HG02588 (cell line): ENCODE data around the gene TRAF2.

Experiments used
- ATAC-seq: cut with Tn5 transposase; IDR thresholded peaks from one replicate; pipeline ENCODE4 v1.9.1; 2021; ENCODE audit warnings: mild to moderate bottlenecking, moderate library complexity; ENCODE audit not compliant: unreplicated experiment

The TRAF2 gene

DNA sequence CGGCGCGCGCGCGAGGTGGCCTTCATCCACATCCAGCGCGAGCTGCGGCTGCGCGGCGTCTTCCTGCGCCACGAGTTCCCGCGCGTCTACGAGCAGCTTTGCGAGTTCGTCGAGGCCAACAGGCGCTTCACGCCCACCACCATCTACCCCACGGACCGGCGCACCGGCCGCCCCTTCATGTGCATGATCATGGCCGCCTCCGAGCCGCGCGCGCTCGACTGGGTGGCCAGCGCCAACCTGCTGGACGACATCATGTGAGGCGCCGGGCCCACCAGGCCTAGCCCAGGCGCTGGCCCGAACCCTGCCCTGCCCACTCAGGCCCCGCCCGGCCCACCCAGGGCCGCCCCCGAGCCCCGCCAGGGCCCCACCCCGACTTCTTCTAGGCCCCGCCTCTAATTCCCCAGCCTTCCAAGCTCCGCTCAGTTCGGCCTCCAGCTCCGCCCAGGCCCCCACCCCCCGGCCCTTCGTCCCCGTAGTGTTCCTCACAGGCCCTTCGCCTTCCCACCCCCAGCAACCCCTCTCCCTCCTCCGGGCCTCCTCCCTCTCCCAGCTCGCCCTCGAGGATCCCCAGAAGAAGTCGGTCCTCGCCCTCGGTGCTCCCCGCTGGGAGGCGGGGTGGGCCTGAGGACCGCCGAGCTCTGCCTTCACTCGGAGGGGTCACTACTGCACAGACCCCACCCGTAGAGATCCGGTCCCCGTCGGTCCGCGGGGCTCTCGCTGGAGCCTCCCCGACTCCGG lies 39.1 kb upstream of the TRAF2 start:
- ATAC-seq = no peak

DNA sequence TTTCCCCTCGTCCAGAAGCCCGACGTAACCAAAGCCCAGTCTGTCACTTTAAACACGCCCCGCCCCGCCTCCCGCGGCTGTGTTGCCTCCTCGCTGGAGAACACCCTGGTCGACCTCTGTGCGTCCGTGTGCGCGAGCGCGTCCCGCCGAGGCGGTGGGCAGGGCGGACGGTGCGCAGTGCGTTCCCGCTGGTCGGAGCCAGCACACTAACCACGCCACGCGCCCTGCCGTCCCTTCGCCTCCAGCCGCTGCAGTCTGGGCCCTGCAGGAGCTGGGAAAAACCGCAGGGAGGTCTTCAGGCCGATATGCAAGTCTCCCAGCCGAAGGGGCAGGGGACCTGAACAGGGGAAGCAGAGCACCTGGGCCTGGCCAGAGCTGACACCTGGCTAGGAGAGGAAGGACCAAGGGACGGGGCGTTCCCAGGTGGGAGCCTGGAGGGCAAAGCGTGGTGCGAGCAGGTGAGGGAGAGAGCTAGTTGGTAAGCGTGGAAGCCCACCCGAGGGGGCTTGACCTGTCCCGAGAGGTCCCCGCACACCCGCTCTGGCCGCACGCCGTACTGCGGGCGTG lies 38.4 kb upstream of the TRAF2 start:
- no peak for ATAC-seq

DNA sequence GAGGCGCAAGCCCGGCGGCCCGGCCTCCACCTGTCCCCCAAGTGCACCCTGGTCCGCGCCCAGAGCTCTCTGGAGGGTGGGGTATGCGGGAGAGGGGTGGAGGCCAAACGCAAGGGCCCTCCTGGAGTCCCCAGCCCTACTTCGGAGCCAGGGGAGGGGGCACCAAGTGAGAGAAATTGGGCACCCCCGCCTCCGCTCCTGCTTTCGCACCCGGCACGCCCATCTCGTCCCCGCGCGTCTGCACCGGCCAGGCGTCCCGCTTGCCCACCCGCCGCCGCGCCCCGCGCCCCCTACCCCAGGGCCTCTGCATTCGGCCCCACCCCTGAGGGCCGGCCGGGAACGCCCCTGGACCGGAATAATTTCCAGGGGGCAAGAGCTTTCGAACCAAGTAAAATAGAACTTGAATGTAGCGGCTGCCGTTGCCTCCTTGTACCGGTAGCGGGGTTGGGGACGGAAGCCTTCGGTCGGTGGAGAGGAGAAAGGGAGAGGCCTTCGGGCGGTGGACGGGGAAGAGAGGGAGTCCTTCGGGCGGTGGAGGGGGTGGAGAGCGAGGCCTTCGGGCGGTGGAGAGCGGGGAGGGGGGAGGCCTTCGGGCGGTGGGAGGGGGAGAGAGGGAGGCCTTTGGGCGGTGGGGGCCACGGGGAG lies 37.8 kb upstream of the TRAF2 start:
- ATAC-seq = peak; percentile 8

DNA sequence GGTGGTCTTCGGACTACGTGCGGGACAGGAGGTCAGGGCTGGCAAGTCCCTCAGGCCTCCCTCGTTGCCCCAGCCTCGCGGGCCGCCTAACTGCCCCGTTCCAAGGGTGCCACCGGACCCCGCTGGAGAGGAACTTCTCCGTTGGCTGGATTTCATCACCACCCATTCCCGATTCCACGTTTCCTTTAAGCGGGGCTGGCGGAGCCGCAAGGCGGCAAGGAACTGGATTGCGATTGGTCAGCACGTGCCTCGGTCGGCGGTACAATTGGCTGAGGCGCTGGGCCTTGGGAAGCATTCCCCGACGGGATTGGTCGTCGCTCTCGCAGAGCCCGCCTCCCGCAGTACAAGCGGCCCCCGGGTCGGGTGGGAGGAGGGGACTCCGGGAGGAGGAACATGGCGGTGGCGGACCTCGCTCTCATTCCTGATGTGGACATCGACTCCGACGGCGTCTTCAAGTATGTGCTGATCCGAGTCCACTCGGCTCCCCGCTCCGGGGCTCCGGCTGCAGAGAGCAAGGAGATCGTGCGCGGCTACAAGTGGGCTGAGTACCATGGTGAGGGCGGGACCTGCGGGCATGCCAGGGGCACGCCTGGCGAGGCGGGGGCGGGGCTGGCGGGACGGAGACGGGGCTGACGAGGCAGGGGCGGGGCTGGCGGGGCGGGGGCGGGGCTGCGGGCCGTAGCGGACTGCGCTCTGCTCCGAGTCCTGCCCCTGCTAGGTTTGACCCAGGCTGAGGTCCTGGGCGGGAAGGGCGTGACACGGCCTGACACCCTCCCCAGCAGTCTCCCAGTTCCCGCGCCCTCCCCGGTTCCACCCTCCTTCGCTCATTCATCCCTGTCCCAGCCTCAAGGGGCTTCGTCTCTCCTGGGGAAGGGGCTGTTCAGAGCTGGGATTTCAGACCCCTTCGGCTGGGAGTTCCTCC lies 37.0 kb upstream of the TRAF2 start, which contains the start of gene PHPT1:
TSS of gene PHPT1 (plus strand) at position 372 of the 922 bp plus-strand sequence. CDS start at position 394, 22 bp downstream.
- peak; percentile 77 for ATAC-seq

DNA sequence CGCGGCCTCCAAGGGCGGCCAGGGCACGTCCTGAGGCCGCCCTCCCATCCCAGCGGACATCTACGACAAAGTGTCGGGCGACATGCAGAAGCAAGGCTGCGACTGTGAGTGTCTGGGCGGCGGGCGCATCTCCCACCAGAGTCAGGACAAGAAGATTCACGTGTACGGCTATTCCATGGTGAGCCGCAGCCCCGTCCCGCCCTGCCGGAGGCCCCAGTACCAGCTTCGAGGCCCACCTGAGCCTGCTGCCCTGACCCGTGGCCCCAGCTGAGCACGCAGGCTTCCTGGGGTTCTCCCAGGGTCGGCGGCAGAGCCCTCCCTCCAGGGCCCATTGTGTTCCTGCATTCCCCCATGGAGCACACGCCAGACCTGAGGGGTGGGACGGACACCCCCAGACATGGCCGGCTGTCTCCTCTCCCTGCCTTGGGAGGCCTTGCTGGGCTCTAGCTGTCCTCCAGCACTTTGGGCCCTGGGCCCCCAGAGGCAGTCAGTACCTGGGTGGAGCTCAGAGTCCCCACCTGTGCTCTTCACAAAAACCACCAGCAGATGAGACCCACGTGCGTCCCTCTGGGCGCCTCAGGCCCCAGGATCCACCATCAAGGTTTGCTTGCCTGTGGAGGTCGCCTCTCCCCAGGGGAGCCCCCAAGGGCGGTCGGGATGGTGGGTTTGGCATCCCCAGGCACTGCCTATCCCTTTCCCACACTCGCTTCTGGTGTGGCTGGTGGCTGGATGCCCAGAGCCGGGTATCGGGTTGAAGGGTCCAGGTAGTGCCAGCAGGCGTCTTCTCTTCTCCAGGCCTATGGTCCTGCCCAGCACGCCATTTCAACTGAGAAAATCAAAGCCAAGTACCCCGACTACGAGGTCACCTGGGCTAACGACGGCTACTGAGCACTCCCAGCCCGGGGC lies 36.1 kb upstream of the TRAF2 start:
- no peak for ATAC-seq

DNA sequence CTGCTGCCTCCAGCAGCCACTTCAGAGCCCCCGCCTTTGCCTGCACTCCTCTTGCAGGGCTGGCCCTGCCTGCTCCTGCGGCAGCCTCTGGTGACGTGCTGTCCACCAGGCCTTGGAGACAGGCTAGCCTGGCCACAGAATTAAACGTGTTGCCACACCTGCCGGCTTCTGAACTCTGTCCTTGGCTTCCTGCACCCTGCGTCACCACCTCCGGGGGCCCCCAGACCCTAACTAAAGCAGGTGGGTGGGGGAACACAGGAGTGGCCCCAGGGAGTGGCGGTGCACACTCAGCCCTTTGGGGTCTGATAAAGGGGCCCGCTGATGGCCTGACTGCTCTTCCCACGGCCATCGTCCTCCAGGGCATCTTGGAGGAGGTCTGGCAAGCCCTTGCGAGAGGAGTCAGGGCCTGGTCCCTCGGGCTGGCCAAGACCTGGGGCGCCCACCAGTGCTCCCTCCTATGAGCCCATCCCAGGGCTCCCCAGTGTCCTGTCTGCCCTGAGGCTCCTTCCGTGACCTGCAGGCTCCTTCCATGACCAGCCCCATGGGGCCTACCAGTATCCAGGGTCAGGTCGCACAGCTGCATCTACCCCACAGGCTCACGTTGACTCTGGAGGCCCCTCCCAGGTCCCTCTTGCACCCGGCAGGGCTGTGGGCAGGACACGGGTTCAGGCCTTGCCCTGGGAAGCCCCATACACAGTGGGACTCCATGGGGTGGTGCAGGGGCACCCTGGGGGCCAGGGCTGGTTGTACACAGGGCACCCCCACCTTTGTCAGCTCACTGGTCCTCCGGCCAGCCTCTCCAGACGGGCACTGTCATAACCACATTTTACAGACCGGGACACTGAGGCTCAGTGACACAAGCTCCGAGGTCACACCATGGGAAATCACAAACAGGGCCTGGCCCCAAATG lies 35.2 kb upstream of the TRAF2 start:
- ATAC-seq = no peak

DNA sequence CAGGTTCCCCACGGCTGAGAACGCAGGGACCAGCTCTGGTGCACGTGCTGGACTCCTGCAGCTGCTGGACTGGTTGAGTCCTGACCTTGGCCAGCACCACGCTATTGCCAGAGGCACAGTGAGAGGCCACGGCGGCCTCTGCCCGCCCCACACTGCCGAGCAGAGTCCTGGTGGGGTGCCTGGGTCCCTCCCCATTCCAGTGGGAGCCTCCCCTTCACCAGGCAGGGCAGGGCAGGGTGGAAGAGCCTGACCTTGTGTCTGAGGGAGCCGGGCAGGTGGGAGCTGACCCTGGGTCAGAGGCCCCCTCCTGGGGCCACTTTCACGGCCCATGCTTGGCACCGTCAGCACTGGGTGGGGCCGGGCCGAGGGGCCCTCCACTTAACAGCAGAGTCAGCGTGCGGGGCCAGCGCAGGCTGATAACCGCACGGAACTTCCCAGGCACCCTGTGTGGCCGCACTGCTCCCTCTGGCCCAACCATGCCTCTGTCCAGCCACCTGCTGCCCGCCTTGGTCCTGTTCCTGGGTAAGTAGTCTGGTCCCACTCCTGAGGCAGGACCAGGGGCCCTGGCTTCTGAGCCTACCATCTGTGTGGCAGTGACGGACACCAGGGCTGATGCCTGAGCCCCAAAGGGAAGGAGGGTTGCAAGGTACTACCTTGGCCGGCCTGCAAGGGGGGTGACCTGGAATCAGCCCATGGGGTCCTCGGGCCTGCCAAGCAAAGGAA lies 34.2 kb upstream of the TRAF2 start, which contains the start of gene MAMDC4:
TSS of gene MAMDC4 (plus strand) at position 406 of the 723 bp plus-strand sequence. CDS start at position 477, 71 bp downstream.
- ATAC-seq = no peak

DNA sequence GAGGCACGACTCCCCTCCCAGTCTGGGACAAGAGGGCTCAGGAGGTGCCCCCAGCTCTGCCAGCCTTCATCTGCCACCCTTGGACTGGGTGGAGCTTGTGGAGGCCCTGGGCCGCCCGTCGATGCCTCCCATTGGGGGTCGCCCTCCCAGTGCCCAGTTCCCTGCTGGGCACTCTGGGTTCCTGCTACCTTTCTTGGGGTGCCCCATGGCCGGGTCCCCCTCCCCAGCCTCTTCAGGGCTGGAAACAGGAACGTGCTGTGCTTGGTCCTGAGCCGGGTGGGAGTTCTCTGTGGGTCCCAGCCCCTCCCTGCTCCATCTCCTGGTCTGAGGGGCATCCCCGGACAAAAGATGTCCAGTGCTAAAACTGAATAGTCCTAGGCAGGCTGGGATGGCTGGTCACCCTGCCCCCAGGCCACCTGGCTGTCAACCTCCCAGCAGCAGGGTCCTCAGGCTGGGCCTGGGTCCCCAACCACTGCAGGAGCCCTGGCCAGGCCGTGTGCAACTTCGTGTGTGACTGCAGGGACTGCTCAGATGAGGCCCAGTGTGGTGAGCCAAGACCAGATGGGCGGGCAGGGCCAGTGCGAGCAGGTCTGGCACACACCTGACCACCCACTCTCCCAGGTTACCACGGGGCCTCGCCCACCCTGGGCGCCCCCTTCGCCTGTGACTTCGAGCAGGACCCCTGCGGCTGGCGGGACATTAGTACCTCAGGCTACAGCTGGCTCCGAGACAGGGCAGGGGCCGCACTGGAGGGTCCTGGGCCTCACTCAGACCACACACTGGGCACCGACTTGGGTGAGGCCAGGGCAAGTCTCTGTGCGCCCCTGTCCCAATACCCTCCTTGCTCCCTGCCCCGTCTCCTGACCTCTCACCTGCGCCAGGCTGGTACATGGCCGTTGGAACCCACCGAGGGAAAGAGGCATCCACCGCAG lies 33.4 kb upstream of the TRAF2 start:
- ATAC-seq = no peak

DNA sequence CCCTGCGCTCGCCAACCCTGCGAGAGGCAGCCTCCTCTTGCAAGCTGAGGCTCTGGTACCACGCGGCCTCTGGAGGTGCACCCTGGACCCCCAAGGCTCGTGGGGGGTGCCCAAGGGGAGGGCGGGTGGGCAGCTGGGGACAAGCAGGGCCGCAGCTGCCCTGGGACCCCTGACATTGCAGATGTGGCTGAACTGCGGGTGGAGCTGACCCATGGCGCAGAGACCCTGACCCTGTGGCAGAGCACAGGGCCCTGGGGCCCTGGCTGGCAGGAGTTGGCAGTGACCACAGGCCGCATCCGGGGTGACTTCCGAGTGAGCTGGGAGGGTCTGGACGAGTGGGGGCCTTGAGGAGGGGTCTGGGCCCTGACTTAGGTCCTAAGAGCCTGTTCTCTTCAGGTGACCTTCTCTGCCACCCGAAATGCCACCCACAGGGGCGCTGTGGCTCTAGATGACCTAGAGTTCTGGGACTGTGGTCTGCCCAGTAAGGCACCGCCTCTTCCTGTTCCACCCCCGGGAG lies 32.7 kb upstream of the TRAF2 start:
- ATAC-seq = no peak

DNA sequence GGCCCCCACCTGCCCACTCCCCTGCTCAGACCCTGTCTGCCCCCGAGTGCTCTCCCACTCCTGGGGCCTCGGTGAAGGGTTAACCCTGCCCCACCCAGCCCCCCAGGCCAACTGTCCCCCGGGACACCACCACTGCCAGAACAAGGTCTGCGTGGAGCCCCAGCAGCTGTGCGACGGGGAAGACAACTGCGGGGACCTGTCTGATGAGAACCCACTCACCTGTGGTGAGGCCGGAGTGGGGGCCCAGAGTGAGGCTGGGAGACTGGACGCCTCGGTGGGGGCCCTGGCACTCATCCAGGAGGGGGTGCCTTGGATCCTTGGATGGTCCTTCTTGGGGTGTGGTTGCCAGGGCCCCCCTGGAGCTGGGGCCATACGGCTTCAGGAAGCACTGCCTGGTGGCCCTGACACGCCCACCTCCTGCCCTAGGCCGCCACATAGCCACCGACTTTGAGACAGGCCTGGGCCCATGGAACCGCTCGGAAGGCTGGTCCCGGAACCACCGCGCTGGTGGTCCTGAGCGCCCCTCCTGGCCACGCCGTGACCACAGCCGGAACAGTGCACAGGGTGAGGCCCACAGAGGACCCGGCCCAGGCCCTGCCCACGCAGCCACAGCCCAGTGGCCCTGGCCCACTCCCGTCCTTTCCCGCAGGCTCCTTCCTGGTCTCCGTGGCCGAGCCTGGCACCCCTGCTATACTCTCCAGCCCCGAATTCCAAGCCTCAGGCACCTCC lies 32.0 kb upstream of the TRAF2 start:
- no peak for ATAC-seq

DNA sequence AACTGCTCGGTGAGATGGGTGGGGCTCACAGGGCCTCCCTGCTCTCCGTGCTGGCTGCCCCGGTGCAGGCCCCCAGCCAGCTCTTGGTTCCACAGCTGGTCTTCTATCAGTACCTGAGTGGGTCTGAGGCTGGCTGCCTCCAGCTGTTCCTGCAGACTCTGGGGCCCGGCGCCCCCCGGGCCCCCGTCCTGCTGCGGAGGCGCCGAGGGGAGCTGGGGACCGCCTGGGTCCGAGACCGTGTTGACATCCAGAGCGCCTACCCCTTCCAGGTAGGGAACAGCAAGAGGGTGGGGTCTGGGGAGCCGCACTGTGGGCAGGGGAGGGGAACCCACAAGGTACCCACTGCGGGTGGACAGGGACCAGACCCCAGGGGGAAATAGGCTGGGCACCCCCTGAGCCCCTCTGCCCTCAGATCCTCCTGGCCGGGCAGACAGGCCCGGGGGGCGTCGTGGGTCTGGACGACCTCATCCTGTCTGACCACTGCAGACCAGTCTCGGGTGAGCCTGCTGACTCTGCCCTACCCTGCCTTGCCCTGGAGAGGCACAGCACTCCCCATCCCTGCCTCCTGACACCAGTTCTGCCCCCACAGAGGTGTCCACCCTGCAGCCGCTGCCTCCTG lies 31.4 kb upstream of the TRAF2 start:
- ATAC-seq = no peak

DNA sequence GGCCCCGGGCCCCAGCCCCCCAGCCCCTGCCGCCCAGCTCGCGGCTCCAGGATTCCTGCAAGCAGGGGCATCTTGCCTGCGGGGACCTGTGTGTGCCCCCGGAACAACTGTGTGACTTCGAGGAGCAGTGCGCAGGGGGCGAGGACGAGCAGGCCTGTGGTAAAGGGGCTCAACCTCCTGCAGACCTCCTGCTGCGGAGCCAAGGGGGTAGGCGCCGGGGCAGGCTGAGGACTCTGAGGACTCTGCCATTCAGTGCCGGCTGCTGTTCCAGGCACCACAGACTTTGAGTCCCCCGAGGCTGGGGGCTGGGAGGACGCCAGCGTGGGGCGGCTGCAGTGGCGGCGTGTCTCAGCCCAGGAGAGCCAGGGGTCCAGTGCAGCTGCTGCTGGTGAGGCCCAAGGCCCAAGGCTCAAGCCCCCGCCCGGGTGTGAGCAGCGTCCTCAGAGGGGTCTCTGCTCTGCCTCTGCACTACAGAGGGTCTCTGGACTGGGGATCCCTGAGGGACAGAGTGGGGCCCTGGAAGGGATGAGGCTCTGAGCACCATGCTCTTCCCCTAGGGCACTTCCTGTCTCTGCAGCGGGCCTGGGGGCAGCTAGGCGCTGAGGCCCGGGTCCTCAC lies 30.7 kb upstream of the TRAF2 start:
- no peak for ATAC-seq

DNA sequence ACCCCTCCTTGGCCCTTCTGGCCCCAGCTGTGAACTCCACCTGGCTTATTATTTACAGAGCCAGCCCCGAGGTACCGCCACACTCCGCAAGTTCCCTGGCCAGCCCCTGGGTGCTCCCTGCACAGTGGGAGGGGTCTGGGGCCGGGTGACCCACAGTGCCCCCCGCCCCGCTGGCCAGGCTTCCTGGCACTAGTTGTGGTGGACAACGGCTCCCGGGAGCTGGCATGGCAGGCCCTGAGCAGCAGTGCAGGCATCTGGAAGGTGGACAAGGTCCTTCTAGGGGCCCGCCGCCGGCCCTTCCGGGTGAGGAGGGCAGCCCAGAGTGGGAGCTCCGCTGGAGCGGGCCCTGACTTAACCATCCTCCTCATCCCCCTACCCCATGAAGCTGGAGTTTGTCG lies 30.2 kb upstream of the TRAF2 start:
- ATAC-seq = no peak

DNA sequence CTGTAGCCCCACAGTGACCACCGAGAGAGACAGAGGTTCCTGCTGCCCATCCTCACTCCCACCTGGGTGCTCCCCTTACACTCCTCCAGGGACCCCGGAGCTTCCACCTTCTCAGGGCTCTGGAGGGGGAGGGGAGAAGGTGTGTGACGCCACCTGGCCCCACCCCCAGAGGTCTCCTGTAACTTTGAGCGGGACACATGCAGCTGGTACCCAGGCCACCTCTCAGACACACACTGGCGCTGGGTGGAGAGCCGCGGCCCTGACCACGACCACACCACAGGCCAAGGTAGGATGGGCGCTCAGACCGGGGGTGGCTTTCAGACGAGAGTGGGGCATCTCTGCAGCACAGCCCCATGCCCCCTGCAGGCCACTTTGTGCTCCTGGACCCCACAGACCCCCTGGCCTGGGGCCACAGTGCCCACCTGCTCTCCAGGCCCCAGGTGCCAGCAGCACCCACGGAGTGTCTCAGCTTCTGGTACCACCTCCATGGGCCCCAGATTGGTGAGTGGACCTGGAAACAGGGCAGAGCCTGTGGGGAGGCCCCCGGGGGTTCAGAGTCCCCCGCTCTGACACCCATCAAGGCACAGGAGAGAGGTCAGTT lies 29.7 kb upstream of the TRAF2 start:
- ATAC-seq = no peak

DNA sequence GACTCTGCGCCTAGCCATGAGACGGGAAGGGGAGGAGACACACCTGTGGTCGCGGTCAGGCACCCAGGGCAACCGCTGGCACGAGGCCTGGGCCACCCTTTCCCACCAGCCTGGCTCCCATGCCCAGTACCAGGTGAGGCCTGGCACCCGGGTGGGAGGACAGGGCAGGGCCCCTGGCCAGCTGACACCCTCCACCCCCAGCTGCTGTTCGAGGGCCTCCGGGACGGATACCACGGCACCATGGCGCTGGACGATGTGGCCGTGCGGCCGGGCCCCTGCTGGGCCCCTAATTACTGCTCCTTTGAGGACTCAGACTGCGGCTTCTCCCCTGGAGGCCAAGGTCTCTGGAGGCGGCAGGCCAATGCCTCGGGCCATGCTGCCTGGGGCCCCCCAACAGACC lies 29.1 kb upstream of the TRAF2 start:
- no peak for ATAC-seq
